Suprapubic skin (tissue), 3 donors: ENCODE data around the gene SEMA4C.

Experiments used
- EP300 ChIP-seq: sonication (generic); formaldehyde crosslinking; IDR thresholded peaks from one replicate; pipeline ENCODE4 v1.6.1; 2017; ENCODE audit warnings: antibody characterized with exemption
- TF ChIP-seq, protein P1 (sequence below), 2 donors: fragments of 200-600 bp in 1 of 2; fragments of 450-650 bp in 1 of 2; sonication (generic) in 1 of 2; IDR thresholded peaks; one replicate each; pipeline ENCODE4 v1.5.1; 2016 to 2019; ENCODE audit warnings: antibody characterized with exemption in 2 of 2, mild to moderate bottlenecking in 1 of 2, moderate library complexity in 1 of 2

- TF ChIP-seq, protein P1, sequence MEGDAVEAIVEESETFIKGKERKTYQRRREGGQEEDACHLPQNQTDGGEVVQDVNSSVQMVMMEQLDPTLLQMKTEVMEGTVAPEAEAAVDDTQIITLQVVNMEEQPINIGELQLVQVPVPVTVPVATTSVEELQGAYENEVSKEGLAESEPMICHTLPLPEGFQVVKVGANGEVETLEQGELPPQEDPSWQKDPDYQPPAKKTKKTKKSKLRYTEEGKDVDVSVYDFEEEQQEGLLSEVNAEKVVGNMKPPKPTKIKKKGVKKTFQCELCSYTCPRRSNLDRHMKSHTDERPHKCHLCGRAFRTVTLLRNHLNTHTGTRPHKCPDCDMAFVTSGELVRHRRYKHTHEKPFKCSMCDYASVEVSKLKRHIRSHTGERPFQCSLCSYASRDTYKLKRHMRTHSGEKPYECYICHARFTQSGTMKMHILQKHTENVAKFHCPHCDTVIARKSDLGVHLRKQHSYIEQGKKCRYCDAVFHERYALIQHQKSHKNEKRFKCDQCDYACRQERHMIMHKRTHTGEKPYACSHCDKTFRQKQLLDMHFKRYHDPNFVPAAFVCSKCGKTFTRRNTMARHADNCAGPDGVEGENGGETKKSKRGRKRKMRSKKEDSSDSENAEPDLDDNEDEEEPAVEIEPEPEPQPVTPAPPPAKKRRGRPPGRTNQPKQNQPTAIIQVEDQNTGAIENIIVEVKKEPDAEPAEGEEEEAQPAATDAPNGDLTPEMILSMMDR (IDR thresholded peaks at IDR 0.05) = no peak
- no peak for TF ChIP-seq EP300
Observed at GRCh38 chr2:96866586-96866985, 3.3 kb downstream of the SEMA4C start.
